Lower leg skin (tissue), 3 donors: Measurements from ENCODE around the gene TANC1.

Experiments
- CTCF ChIP-seq, 3 donors: fragments of 450-650 bp; IDR thresholded peaks; one replicate each; pipeline ENCODE4 v1.5.1; 2016; ENCODE audit warnings: antibody characterized with exemption in 3 of 3, mild to moderate bottlenecking in 3 of 3, moderate library complexity in 2 of 3
- POLR2A ChIP-seq, 2 donors: fragments of 450-650 bp; IDR thresholded peaks; one replicate each; pipeline ENCODE4 v1.6.1; 2016 to 2017; ENCODE audit warnings: antibody characterized with exemption in 2 of 2, mild to moderate bottlenecking in 1 of 2, moderate library complexity in 1 of 2

GRCh38 chr2:159101755-159102489, 133.5 kb downstream of the TANC1 start:
- TF ChIP-seq CTCF (IDR thresholded peaks at IDR 0.05) (no peak), POLR2A (IDR thresholded peaks at IDR 0.05) (no peak)
